DOHH2 (cell line): ENCODE results near the gene REC114.

Experiments used
- H3F3A ChIP-seq: fragments of 200-600 bp; sonication (generic), shearing (Covaris generic); 2 replicates; pipeline ENCODE4 v1.6.0; 2016; ENCODE audit warnings: antibody characterized with exemption, mild to moderate bottlenecking; ENCODE audit not compliant: control insufficient read depth, insufficient read depth
- H3K27ac ChIP-seq: fragments of 200-600 bp; sonication (generic); 2 replicates; pipeline ENCODE4 v1.5.1; 2014; ENCODE audit warnings: low read depth, mild to moderate bottlenecking, low read length, moderate library complexity
- H3K27me3 ChIP-seq: fragments of 200-600 bp; sonication (generic); 2 replicates; pipeline ENCODE4 v1.6.1; 2014; ENCODE audit warnings: mild to moderate bottlenecking, low read length, mixed read lengths; ENCODE audit not compliant: control insufficient read depth
- H3K36me3 ChIP-seq: fragments of 200-600 bp; sonication (generic); 2 replicates; pipeline ENCODE4 v1.6.1; 2014; ENCODE audit warnings: mild to moderate bottlenecking, low read length, moderate library complexity, mixed read lengths; ENCODE audit not compliant: control insufficient read depth
- H3K4me1 ChIP-seq: fragments of 200-600 bp; sonication (generic); 2 replicates; pipeline ENCODE4 v1.6.1; 2014; ENCODE audit warnings: mild to moderate bottlenecking, low read length, mixed read lengths; ENCODE audit not compliant: control insufficient read depth
- H3K4me2 ChIP-seq: fragments of 200-600 bp; sonication (generic); 2 replicates; pipeline ENCODE4 v1.6.0; 2014; ENCODE audit warnings: mild to moderate bottlenecking, low read length, moderate library complexity
- H3K4me3 ChIP-seq: fragments of 200-600 bp; sonication (generic); 2 replicates; pipeline ENCODE4 v1.5.1; 2014; ENCODE audit warnings: mild to moderate bottlenecking, low read length, mixed read lengths
- H3K79me2 ChIP-seq: fragments of 200-600 bp; sonication (generic); 2 replicates; pipeline ENCODE4 v1.6.1; 2014; ENCODE audit warnings: mild to moderate bottlenecking, low read length, mixed read lengths; ENCODE audit not compliant: control insufficient read depth
- H3K9me2 ChIP-seq: fragments of 200-600 bp; sonication (generic); replicated peaks from 2 replicates; pipeline ENCODE4 v1.6.1; 2014; ENCODE audit warnings: mild to moderate bottlenecking, low read length, mixed read lengths; ENCODE audit not compliant: control insufficient read depth
- H3K9me3 ChIP-seq: fragments of 200-600 bp; sonication (generic); 2 replicates; pipeline ENCODE4 v1.6.1; 2014; ENCODE audit warnings: antibody characterized with exemption, low read length, mixed read lengths; ENCODE audit not compliant: control insufficient read depth, insufficient read depth
- H4K20me1 ChIP-seq: fragments of 200-600 bp; sonication (generic); 2 replicates; pipeline ENCODE4 v1.6.0; 2014; ENCODE audit warnings: low read depth, mild to moderate bottlenecking, antibody characterized with exemption, low read length, moderate library complexity; ENCODE audit not compliant: control insufficient read depth, insufficient read depth
- EZH2phosphoT487 ChIP-seq: fragments of 200-600 bp; sonication (generic); IDR thresholded peaks from 2 replicates; pipeline ENCODE4 v1.6.1; 2017; ENCODE audit warnings: borderline replicate concordance, mild to moderate bottlenecking, antibody characterized with exemption, low read length, moderate library complexity, mixed read lengths
- TF ChIP-seq, protein P1 (sequence below): fragments of 200-600 bp; sonication (generic); IDR thresholded peaks from one replicate; pipeline ENCODE4 v1.5.1; 2014; ENCODE audit warnings: antibody characterized with exemption, mild to moderate bottlenecking, low read depth, low read length; ENCODE audit not compliant: poor library complexity, severe bottlenecking

REC114 gene

DNA sequence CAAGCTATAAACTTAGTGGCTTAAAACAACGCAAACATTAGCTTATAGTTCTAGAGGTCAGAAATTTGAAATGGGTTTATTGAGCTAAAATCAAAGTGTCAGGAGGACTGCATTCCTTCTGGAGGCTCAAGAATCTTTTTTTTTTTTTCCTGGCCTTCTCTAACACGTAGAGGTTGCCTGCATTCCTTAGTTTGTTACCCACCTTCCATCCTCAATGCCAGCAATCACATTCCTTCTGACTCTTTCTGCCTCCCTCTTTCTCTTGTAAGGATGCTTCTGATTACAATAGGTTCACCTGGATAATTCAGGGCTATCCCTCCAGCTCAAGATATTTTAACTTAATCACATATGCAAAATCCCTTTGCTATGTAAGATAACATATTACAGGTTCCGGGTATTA, 24.8 kb downstream of the REC114 start:
- H3K36me3 ChIP-seq, result no peaks in the 10 kb centered on the region
- no peak overlapping the region for H3K4me3 ChIP-seq
- H3F3A ChIP-seq, result no peaks in the 10 kb centered on the region
- H3K4me2 ChIP-seq, result no peak overlapping the region
- H3K79me2 ChIP-seq, result no peaks in the 10 kb centered on the region
- H4K20me1 ChIP-seq, result no peaks in the 10 kb centered on the region
- H3K9me3 ChIP-seq, result no peaks in the 10 kb centered on the region
- H3K4me1 ChIP-seq, result no peaks in the 10 kb centered on the region
- no peak overlapping the region for H3K27ac ChIP-seq
- peaks cover 15% of the 10 kb centered on the region for H3K27me3 ChIP-seq
- TF ChIP-seq, protein P1, sequence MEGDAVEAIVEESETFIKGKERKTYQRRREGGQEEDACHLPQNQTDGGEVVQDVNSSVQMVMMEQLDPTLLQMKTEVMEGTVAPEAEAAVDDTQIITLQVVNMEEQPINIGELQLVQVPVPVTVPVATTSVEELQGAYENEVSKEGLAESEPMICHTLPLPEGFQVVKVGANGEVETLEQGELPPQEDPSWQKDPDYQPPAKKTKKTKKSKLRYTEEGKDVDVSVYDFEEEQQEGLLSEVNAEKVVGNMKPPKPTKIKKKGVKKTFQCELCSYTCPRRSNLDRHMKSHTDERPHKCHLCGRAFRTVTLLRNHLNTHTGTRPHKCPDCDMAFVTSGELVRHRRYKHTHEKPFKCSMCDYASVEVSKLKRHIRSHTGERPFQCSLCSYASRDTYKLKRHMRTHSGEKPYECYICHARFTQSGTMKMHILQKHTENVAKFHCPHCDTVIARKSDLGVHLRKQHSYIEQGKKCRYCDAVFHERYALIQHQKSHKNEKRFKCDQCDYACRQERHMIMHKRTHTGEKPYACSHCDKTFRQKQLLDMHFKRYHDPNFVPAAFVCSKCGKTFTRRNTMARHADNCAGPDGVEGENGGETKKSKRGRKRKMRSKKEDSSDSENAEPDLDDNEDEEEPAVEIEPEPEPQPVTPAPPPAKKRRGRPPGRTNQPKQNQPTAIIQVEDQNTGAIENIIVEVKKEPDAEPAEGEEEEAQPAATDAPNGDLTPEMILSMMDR, result no peak
- no peak for TF ChIP-seq EZH2phosphoT487
- no peaks in the 10 kb centered on the region for H3K9me2 ChIP-seq

DNA sequence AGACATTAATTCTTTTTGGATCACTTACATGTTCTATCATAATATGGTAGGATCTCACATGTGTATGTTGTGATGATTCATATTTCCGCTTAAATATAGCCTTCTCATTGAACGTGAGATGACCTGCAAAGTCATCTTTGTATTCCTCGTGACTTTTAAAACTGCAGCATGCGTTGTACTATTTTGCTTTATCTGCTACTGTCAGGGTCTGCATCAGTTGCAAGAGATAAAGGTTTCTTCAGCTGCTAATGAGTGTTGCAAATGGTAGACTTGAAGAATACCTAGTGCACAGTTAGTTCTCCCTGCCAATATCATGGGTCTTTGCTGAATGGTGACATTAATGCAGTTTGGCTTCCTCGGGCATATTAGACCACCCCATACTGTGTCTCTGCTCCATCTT, 31.8 kb downstream of the REC114 start:
- Histone ChIP-seq H3K4me3 (no peak overlapping the region), H3K79me2 (no peaks in the 10 kb centered on the region), H3K9me3 (0 out of 2 replicates have a peak, but pooled peaks cover 2% of the 10 kb centered on the region), H3K36me3 (no peaks in the 10 kb centered on the region), H3K4me2 (no peak overlapping the region), H3K9me2 (no peaks in the 10 kb centered on the region), H3K4me1 (no peaks in the 10 kb centered on the region), H4K20me1 (no peaks in the 10 kb centered on the region), H3F3A (no peaks in the 10 kb centered on the region), H3K27ac (no peak overlapping the region), H3K27me3 (peaks cover 15% of the 10 kb centered on the region)
- no peak for TF ChIP-seq EZH2phosphoT487
- TF ChIP-seq, protein P1, result no peak

DNA sequence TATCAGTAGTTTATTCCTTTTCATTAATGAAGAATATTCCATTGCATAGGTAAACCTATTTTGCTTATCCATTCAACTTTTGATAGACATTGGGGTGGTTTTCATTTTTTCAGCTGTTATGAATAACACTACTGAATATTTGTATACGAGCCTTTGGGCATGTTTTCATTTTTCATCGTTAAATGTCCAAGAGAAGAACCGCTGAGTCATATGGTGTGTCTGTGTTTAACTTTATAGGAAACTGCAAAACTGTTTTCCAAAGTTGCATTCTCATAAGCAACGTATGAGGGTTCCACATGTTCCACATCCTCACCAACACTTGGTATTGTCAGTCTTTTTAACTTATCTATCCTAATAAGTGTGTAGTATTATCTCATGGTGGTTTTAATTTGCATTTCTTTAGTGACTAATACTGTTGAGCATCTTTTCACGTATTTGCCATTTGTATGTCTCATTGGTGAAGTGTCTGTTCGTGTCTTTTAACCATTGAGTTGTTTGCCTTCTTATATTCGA, 33.8 kb downstream of the REC114 start:
- no peaks in the 10 kb centered on the region for H4K20me1 ChIP-seq
- H3K4me3 ChIP-seq, result no peak overlapping the region
- TF ChIP-seq, protein P1, result no peak
- no peak for TF ChIP-seq EZH2phosphoT487
- 0 out of 2 replicates have a peak, but pooled peaks cover 2% of the 10 kb centered on the region for H3K9me3 ChIP-seq
- H3F3A ChIP-seq, result no peaks in the 10 kb centered on the region
- no peaks in the 10 kb centered on the region for H3K79me2 ChIP-seq
- no peaks in the 10 kb centered on the region for H3K4me1 ChIP-seq
- H3K27me3 ChIP-seq, result peaks cover 4% of the 10 kb centered on the region
- no peaks in the 10 kb centered on the region for H3K9me2 ChIP-seq
- no peak overlapping the region for H3K4me2 ChIP-seq
- no peak overlapping the region for H3K27ac ChIP-seq
- H3K36me3 ChIP-seq, result no peaks in the 10 kb centered on the region
